Spleen (tissue), 11 donors: ENCODE measurements around the gene PCDHB6. TPM values are rescaled to one million over a fixed set of nuclear protein-coding genes. Genes with fewer than 3 reads are reported as not detected.
"Not testable (repeated sequence)": the region's sequence is repeated elsewhere in the genome, so short reads cannot be mapped to it uniquely, and the experiment has no call there.

ENCODE experiments used
- DNase-seq: peaks from one replicate; pipeline ENCODE4 v3.0.0-alpha.2; 2020
- H3K27ac ChIP-seq, 8 donors: fragments of 200-600 bp; sonication (generic) in 7 of 8; 1 replicate in 4 of 8; 2 replicates in 4 of 8; pipeline versions ENCODE4 v1.5.0 to v1.8.0; 2016 to 2021; ENCODE audit warnings: inconsistent platforms in 4 of 8, mild to moderate bottlenecking in 4 of 8, moderate library complexity in 1 of 8
- H3K27me3 ChIP-seq, 7 donors: fragments of 200-600 bp; sonication (generic) in 6 of 7; replicated peaks in 1 of 7; 1 replicate in 4 of 7; 2 replicates in 3 of 7; pipeline versions ENCODE4 v1.5.0 to v1.8.0; 2016 to 2021; ENCODE audit warnings: inconsistent platforms in 3 of 7, mild to moderate bottlenecking in 1 of 7
- H3K36me3 ChIP-seq, 6 donors: fragments of 200-600 bp; sonication (generic) in 5 of 6; 1 replicate in 4 of 6; 2 replicates in 2 of 6; pipeline versions ENCODE4 v1.5.0 to v1.8.0; 2016 to 2021; ENCODE audit warnings: inconsistent platforms in 2 of 6
- H3K4me1 ChIP-seq, 6 donors: fragments of 200-600 bp; sonication (generic) in 5 of 6; 1 replicate in 3 of 6; 2 replicates in 3 of 6; pipeline versions ENCODE4 v1.5.0 to v1.8.0; 2016 to 2021; ENCODE audit warnings: inconsistent platforms in 3 of 6
- H3K4me3 ChIP-seq, 8 donors: fragments of 200-600 bp; sonication (generic) in 7 of 8; 1 replicate in 4 of 8; 2 replicates in 4 of 8; pipeline versions ENCODE4 v1.5.0 to v1.8.0; 2016 to 2021; ENCODE audit warnings: inconsistent platforms in 4 of 8, mild to moderate bottlenecking in 4 of 8, moderate library complexity in 2 of 8
- H3K9me3 ChIP-seq, 8 donors: fragments of 200-600 bp; sonication (generic) in 7 of 8; 1 replicate in 4 of 8; 2 replicates in 4 of 8; pipeline versions ENCODE4 v1.5.0 to v1.8.0; 2016 to 2021; ENCODE audit warnings: inconsistent platforms in 4 of 8
- POLR2A ChIP-seq, 3 donors: fragments of 450-650 bp; IDR thresholded peaks; one replicate each; pipeline ENCODE4 v1.5.1; 2017; ENCODE audit warnings: antibody characterized with exemption in 3 of 3, mild to moderate bottlenecking in 1 of 3
- POLR2AphosphoS5 ChIP-seq, 3 donors: sonication (generic); formaldehyde crosslinking; IDR thresholded peaks; one replicate each; pipeline ENCODE4 v1.5.1; 2017; ENCODE audit warnings: antibody characterized with exemption in 3 of 3
- WGBS, 5 donors: extraction: QIAGEN DNeasy Blood & Tissue Kit in 3 of 5; methylation state at CpG; one replicate each; pipeline versions ENCODE4 v1.1.5 to v1.1.7; 2013 to 2018; 5-methylcytosine and 5-hydroxymethylcytosine counted together
- intact Hi-C: fragments of 100-400 bp; cut with DNase I; formaldehyde crosslinking; loops from one replicate; pipeline ENCODE4 v1.15.0; 2023; ENCODE audit warnings: low total_unique reads
- polyA plus RNA-seq, 3 donors: library from polyadenylated mRNA; stranded (reverse); fragments of 200-250 nt; gene quantifications; one replicate each; pipeline ENCODE4 v1.2.1, GENCODE V29; 2013
- total RNA-seq, 7 donors: library from RNA; depleted of rRNA in 3 of 7; stranded (reverse); fragments of >200 nt in 3 of 7; fragmentation: NEBNext Ultra II Directional in 4 of 7; extraction: Animal tissue kit (Norgen Biotek cat#: 25700) in 4 of 7; gene quantifications; one replicate each; pipeline versions ENCODE4 v1.1.0 to v1.2.1, GENCODE V29; 2016 to 2021
- TF ChIP-seq, protein P1 (sequence below), 11 experiments: fragments of 200-600 bp in 7 of 11; fragments of 450-650 bp in 4 of 11; sonication (generic) in 4 of 11; IDR thresholded peaks in 8 of 11; conservative IDR thresholded peaks in 3 of 11; 1 replicate in 7 of 11; 2 replicates in 4 of 11; pipeline versions ENCODE4 v1.4.0 to v1.8.0; 2016 to 2021; ENCODE audit warnings: antibody characterized with exemption in 11 of 11, inconsistent platforms in 4 of 11, mild to moderate bottlenecking in 1 of 11
- donor health status: healthy with polysubstance abuse.
- donor health status: DM: no; HTN: no; CAD: no; lungs with moderate emphysema.
- donor health status: DM: no; HTN: no; CAD: no.
- donor health status: Bipolar disorder and iron deficiency.
- donor health status: healthy.
- donor health status: DM: no; HTN: no; CAD: no.
- donor health status: DM: yes; HTN: yes; CAD: no.

Gene PCDHB6
- total and polyA plus RNA-seq, 10 donors = 0.02 to 1.1 (median 0.61) TPM

DNA sequence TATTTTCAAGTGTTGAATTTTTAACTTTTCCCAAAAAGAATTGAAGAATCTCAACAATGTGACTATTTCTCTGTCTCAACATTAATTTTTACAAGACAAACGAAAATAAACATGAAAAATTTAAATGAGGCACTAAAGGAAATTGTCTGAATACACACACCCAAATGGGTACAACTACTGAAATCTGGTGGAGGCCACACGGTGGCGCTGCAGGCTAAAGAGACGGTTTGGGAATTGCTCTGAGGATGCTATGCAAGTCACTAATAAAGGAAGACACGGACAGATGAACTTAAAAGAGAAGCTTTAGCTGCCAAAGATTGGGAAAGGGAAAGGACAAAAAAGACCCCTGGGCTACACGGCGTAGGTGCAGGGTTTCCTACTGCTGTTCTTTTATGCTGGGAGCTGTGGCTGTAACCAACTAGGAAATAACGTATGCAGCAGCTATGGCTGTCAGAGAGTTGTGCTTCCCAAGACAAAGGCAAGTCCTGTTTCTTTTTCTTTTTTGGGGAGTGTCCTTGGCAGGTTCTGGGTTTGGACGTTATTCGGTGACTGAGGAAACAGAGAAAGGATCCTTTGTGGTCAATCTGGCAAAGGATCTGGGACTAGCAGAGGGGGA lies 42.4 kb downstream of the PCDHB6 start, which contains the start of gene PCDHB10:
Gene PCDHB10 (plus strand): TSS at position 244 of the 616 bp plus-strand sequence. CDS start 200 bp downstream, at position 444.
- no peak for DNase-seq
- H3K4me3 ChIP-seq = no peak within 1 kb of the TSS
- H3K4me1 ChIP-seq = no peaks in the 10 kb centered on the region
- H3K27me3 ChIP-seq = peaks cover 0 to 62% (median 0%) of the 10 kb centered on the region in 7 donors
- no peaks in the 10 kb centered on the region for H3K36me3 ChIP-seq
- WGBS, 5 donors = 6 to 15% (median 11%) methylated on average over 10 of the region's 10 CpGs
- intact Hi-C loops = no loop called here
- H3K27ac ChIP-seq = no peak within 1 kb of the TSS
- peaks cover 0 to 90% (median 71%) of the 10 kb centered on the region in 8 donors for H3K9me3 ChIP-seq
- TF ChIP-seq, protein P1, sequence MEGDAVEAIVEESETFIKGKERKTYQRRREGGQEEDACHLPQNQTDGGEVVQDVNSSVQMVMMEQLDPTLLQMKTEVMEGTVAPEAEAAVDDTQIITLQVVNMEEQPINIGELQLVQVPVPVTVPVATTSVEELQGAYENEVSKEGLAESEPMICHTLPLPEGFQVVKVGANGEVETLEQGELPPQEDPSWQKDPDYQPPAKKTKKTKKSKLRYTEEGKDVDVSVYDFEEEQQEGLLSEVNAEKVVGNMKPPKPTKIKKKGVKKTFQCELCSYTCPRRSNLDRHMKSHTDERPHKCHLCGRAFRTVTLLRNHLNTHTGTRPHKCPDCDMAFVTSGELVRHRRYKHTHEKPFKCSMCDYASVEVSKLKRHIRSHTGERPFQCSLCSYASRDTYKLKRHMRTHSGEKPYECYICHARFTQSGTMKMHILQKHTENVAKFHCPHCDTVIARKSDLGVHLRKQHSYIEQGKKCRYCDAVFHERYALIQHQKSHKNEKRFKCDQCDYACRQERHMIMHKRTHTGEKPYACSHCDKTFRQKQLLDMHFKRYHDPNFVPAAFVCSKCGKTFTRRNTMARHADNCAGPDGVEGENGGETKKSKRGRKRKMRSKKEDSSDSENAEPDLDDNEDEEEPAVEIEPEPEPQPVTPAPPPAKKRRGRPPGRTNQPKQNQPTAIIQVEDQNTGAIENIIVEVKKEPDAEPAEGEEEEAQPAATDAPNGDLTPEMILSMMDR (IDR thresholded peaks at IDR 0.05 in 8 of 11, conservative IDR thresholded peaks at IDR 0.05 in 3 of 11) = peak in 2 of 11 experiments; percentile 14 to 17
- TF ChIP-seq POLR2AphosphoS5 (IDR thresholded peaks at IDR 0.05) = no peak

DNA sequence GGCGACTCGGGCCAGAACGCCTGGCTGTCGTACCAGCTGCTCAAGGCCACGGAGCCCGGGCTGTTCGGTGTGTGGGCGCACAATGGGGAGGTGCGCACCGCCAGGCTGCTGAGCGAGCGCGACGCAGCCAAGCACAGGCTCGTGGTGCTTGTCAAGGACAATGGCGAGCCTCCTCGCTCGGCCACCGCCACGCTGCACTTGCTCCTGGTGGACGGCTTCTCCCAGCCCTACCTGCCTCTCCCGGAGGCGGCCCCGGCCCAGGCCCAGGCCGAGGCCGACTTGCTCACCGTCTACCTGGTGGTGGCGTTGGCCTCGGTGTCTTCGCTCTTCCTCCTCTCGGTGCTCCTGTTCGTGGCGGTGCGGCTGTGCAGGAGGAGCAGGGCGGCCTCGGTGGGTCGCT lies 44.5 kb downstream of the PCDHB6 start:
- H3K36me3 ChIP-seq, H3K4me3 ChIP-seq, intact Hi-C loops, H3K27ac ChIP-seq, H3K4me1 ChIP-seq, DNase-seq: not testable (repeated sequence)
- Histone ChIP-seq H3K9me3 (peaks cover 0 to 94% (median 78%) of the 10 kb centered on the region in 8 donors), H3K27me3 (peaks cover 0 to 61% (median 0%) of the 10 kb centered on the region in 7 donors)
- WGBS, 5 donors = 30 to 46% (median 33%) methylated on average over 3 to 33 of the region's 37 CpGs

DNA sequence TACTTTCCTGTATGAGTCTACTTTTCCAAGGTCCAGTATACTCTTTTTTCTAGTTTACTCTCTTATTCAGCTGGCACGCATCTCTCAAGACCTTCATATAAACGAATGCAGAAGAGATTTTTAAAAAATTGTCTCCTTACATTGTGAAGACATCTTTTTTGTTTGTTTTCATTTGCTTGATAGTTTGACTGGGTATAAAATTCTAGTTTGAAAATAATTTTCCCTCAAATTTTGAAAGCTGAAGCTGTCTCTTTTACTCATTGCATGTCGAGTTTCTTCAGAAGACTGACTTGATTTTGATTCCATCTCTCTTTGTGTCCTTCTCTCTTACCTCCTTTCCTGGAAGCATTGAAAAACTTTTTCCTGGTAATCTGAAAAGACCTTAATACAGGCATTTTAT lies 46.5 kb downstream of the PCDHB6 start:
- peaks cover 0 to 93% (median 78%) of the 10 kb centered on the region in 8 donors for H3K9me3 ChIP-seq
- TF ChIP-seq POLR2A (IDR thresholded peaks at IDR 0.05) (no peak), POLR2AphosphoS5 (IDR thresholded peaks at IDR 0.05) (no peak)
- TF ChIP-seq, protein P1 (IDR thresholded peaks at IDR 0.05 in 8 of 11, conservative IDR thresholded peaks at IDR 0.05 in 3 of 11) = no peak
- no peak overlapping the region for H3K4me3 ChIP-seq
- no peak for DNase-seq
- no peaks in the 10 kb centered on the region for H3K4me1 ChIP-seq
- intact Hi-C loops = no loop called here
- no peaks in the 10 kb centered on the region for H3K36me3 ChIP-seq
- 29 to 48% (median 42%) methylated on average over 3 of the region's 3 CpGs for WGBS, 5 donors
- no peak overlapping the region for H3K27ac ChIP-seq
- peaks cover 0 to 59% (median 0%) of the 10 kb centered on the region in 7 donors for H3K27me3 ChIP-seq

DNA sequence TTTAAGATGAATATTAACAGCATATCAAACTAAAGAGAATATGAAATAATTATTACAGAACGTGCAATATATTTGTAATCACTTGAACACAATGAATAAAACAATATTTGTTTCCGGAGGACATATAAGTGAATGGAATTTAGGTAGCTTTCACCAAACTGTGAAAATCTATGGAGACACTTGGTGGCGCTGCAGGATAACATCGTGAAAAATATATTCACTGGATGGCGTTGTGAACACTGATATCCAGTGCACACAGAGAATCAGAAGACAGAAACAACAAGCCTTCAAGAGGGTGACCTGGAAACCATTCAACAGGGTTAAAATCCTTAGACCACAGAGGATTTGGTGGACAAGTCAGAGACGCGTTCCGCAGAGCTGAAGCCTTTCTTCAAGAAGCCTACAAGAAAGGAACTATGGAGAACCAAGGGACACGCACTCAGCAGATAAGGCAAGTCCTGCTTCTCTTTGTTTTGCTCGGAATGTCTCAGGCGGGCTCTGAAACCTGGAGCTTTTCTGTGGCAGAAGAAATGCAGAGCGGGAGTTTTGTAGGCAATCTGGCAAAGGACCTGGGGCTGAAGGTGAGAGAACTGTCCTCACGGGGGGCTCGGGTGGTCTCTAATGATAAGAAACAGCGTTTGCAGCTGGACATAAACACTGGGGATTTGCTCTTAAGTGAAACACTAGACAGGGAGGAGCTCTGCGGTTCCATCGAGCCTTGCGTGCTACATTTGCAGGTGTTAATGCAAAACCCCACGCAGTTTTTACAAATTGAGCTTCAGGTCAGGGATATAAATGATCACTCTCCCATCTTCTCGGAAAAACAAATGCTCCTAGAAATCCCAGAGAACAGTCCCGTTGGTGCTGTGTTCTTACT lies 49.7 kb downstream of the PCDHB6 start, which contains the start of gene PCDHB11:
Gene PCDHB11 (plus strand): TSS at position 269 of the 877 bp plus-strand sequence. CDS start 148 bp downstream, at position 417.
- H3K36me3 ChIP-seq = no peaks in the 10 kb centered on the region
- WGBS, 5 donors = 29 to 45% (median 38%) methylated on average over 21 of the region's 21 CpGs
- DNase-seq = no peak
- intact Hi-C loops = no loop called here
- no peak within 1 kb of the TSS for H3K27ac ChIP-seq
- no peaks in the 10 kb centered on the region for H3K4me1 ChIP-seq
- H3K9me3 ChIP-seq = peaks cover 0 to 95% (median 85%) of the 10 kb centered on the region in 8 donors
- peak within 1 kb of the TSS in 1 of 8 donors; percentile 3 for H3K4me3 ChIP-seq
- peaks cover 0 to 63% (median 0%) of the 10 kb centered on the region in 7 donors for H3K27me3 ChIP-seq
- TF ChIP-seq POLR2AphosphoS5 (IDR thresholded peaks at IDR 0.05) = no peak
- no peak for TF ChIP-seq POLR2A (IDR thresholded peaks at IDR 0.05)
- TF ChIP-seq, protein P1 (IDR thresholded peaks at IDR 0.05 in 8 of 11, conservative IDR thresholded peaks at IDR 0.05 in 3 of 11) = no peak

DNA sequence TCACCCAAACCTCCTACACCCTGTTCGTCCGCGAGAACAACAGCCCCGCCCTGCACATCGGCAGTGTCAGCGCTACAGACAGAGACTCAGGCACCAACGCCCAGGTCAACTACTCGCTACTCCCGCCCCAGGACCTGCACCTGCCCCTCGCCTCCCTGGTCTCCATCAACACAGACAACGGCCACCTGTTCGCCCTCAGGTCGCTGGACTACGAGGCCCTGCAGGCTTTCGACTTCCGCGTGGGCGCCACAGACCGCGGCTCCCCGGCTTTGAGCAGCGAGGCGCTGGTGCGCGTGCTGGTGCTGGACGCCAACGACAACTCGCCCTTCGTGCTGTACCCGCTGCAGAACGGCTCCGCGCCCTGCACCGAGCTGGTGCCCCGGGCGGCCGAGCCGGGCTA lies 51.3 kb downstream of the PCDHB6 start:
- H3K27me3 ChIP-seq = peaks cover 0 to 61% (median 0%) of the 10 kb centered on the region in 7 donors
- H3K9me3 ChIP-seq = peaks cover 0 to 94% (median 71%) of the 10 kb centered on the region in 8 donors
- intact Hi-C loops, H3K4me3 ChIP-seq, H3K27ac ChIP-seq, DNase-seq, H3K4me1 ChIP-seq, H3K36me3 ChIP-seq: not testable (repeated sequence)
- 31 to 43% (median 42%) methylated on average over 7 to 29 of the region's 38 CpGs for WGBS, 5 donors

DNA sequence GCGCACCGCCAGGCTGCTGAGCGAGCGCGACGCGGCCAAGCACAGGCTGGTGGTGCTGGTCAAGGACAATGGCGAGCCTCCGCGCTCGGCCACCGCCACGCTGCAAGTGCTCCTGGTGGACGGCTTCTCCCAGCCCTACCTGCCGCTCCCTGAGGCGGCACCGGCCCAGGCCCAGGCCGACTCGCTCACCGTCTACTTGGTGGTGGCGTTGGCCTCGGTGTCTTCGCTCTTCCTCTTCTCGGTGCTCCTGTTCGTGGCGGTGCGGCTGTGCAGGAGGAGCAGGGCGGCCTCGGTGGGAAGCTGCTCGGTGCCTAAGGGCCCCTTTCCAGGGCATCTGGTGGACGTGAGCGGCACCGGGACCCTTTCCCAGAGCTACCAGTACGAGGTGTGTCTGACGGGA lies 51.8 kb downstream of the PCDHB6 start:
- H3K27ac ChIP-seq, H3K4me3 ChIP-seq, H3K36me3 ChIP-seq, H3K4me1 ChIP-seq, intact Hi-C loops, DNase-seq: not testable (repeated sequence)
- Histone ChIP-seq H3K9me3 (peaks cover 0 to 94% (median 66%) of the 10 kb centered on the region in 8 donors), H3K27me3 (peaks cover 0 to 66% (median 0%) of the 10 kb centered on the region in 7 donors)
- 32 to 37% (median 35%) methylated on average over 8 to 31 of the region's 35 CpGs for WGBS, 5 donors
